ENCODE measurements around the gene SNRK.

SNRK gene

GRCh38 chr3:43289401-43289800, 3.1 kb downstream of the SNRK start:
- DNase-seq (ENCODE audit: low spot score): no peak
- ChIA-PET POLR2A (ENCODE audit: low non-redundant PET) (no interaction called here), CTCF (no interaction called here)
- H3K27ac ChIP-seq: peak overlapping the region; percentile 53
- TF ChIP-seq CTCF (conservative IDR thresholded peaks at IDR 0.05; ENCODE audit: low read depth): no peak

DNA sequence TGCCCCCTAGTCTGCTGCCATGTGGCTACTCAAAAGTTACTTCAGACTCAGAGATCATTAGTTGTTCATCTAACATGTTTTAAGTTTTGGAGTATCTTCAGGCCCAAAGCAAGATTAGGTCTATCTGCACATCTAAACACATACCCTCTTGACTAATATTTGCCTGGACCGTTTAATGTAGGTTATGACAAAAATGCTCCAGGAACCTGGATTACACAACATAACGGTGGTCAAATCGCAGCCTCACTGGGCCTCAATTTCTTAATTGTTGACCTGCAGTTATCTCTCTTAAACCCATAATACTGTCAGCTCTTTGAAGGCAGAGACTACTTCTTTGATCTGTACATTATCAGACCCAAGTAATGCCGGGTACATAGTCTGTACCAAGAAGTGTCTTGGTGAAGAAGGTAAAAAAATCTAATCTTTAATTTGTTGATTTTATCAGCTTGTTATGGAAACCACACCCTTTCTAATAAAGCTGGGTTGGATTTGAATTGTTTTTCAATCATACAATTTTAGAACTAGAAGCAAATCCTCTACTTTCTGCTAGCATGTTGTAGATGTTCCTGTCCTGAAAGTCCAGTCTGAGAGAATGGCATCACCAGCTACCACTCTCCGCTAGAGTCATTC, 3.6 kb downstream of the SNRK start:
- DNase-seq (ENCODE audit: low spot score): no peak
- H3K27ac ChIP-seq: peak overlapping the region; percentile 53
- CTCF ChIA-PET: no interaction called here
- no peak for TF ChIP-seq CTCF (conservative IDR thresholded peaks at IDR 0.05; ENCODE audit: low read depth)
- POLR2A ChIA-PET (ENCODE audit: low non-redundant PET): no interaction called here

DNA sequence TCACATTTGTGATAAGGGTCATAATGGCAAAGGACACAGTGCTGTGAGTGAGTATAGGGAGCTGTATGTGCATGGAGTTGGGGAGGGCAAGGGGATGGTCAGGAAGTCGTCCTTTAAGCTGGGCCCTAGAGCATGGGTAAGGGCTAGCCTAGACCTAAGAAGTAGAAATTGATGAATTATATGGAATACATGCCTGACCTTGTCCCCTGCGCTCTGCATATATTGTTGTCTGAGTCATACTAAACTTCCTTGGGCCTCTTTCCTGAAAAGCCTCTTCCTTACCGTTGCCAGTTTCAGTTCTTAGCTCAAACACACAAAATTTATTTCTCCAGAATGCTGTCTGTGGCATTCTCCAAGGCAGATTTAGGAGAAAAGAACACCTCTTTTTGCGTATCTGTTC, 4.6 kb downstream of the SNRK start:
- ChIA-PET CTCF (no interaction called here), POLR2A (ENCODE audit: low non-redundant PET) (no interaction called here)
- DNase-seq (ENCODE audit: low spot score): no peak
- H3K27ac ChIP-seq: no peak overlapping the region
- TF ChIP-seq CTCF (conservative IDR thresholded peaks at IDR 0.05; ENCODE audit: low read depth): no peak

DNA sequence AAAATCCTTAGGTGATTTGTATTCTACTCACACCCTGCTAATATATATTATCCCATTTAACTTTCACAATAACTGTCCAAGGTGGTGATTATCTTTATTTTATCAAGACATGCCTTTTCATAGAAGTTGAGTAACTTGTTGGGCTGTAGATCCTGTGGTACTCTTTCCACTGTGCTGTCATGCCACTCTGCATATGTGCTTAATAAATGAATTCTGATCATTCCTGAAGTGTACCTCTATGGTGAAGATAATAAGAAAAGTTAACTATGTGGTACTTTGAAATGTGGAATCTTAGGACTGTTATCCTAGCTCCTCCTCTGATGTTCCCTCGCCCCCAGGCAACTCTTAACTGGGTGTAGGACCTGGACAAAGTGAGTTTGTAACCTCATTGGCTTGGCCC, 5.2 kb downstream of the SNRK start:
- no peak for TF ChIP-seq CTCF (conservative IDR thresholded peaks at IDR 0.05; ENCODE audit: low read depth)
- ChIA-PET POLR2A (ENCODE audit: low non-redundant PET) (no interaction called here), CTCF (no interaction called here)
- no peak overlapping the region for H3K27ac ChIP-seq
- DNase-seq (ENCODE audit: low spot score): no peak

- no peak for TF ChIP-seq CTCF (conservative IDR thresholded peaks at IDR 0.05; ENCODE audit: low read depth)
- ChIA-PET CTCF (interaction anchor here (0.6 kb wide), 1 partner anchor 274 kb away, joined by 6 read pairs; no protein-coding TSS in a partner anchor), POLR2A (ENCODE audit: low non-redundant PET) (no interaction called here)
- DNase-seq (ENCODE audit: low spot score): no peak
- H3K27ac ChIP-seq: no peak overlapping the region
Observed at GRCh38 chr3:43294975-43295374, 8.6 kb downstream of the SNRK start.

GRCh38 chr3:43296565-43296964, 10.2 kb downstream of the SNRK start:
- ChIA-PET CTCF (no interaction called here), POLR2A (ENCODE audit: low non-redundant PET) (no interaction called here)
- no peak overlapping the region for H3K27ac ChIP-seq
- no peak for TF ChIP-seq CTCF (conservative IDR thresholded peaks at IDR 0.05; ENCODE audit: low read depth)
- DNase-seq (ENCODE audit: low spot score): no peak

DNA sequence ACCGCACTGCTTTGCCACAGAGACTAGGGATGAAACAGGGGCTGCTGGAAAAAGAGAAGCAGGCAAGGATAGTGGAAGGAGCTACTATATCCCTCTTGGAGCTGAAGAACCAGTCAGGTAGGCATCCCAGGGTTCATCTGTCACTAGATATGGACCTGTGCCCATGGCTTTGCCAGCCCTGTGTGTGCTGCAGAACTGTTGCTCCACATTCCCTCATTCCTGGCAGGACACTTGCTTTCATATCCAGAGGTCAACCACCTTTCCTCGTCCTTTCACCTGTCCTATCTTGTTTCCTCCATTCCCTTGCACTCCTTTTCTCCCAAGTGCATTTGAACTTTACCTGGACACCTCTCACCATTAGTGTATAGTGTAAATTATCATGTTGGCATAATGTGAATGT, 12.0 kb downstream of the SNRK start:
- no peak overlapping the region for H3K27ac ChIP-seq
- DNase-seq (ENCODE audit: low spot score): no peak
- POLR2A ChIA-PET (ENCODE audit: low non-redundant PET): no interaction called here
- TF ChIP-seq CTCF (conservative IDR thresholded peaks at IDR 0.05; ENCODE audit: low read depth): no peak
- CTCF ChIA-PET: no interaction called here
